ENCODE measurements around the gene PSMB5. TPM values are rescaled to one million over a fixed set of nuclear protein-coding genes. Genes with fewer than 3 reads are reported as not detected.

Gene PSMB5
- total and polyA plus RNA-seq, 2 experiments from 2014 or later: 171 to 319 TPM

- no peaks in the 10 kb centered on the region for H4K20me1 ChIP-seq (ENCODE audit: insufficient read depth, poor library complexity, severe bottlenecking)
- no peak overlapping the region for H3K4me3 ChIP-seq
- no peak for DNase-seq (ENCODE audit: low spot score)
- H3K27me3 ChIP-seq: no peaks in the 10 kb centered on the region
- H2AFZ ChIP-seq: no peak overlapping the region
- no peaks in the 10 kb centered on the region for H3K9me3 ChIP-seq (ENCODE audit: low read depth)
- no peak overlapping the region for H3K4me2 ChIP-seq
- H3K9me2 ChIP-seq (replicated peaks; ENCODE audit: insufficient read depth): no peaks in the 10 kb centered on the region
- TF ChIP-seq EZH2phosphoT487 (IDR thresholded peaks at IDR 0.05; ENCODE audit: low read depth, severe bottlenecking, unreplicated experiment) (no peak), CTCF (IDR thresholded peaks at IDR 0.05; ENCODE audit: poor library complexity) (no peak)
- H3K79me2 ChIP-seq: no peaks in the 10 kb centered on the region
- H3K4me1 ChIP-seq (ENCODE audit: insufficient read depth): peaks cover 13% of the 10 kb centered on the region
- H3K36me3 ChIP-seq (replicated peaks; ENCODE audit: insufficient read depth, low read depth): peaks cover 3% of the 10 kb centered on the region
- 60% methylated on average over 7 of the region's 7 CpGs for WGBS (ENCODE audit: low lambda C conversion rate, missing lambda C conversion rate)
- H3K27ac ChIP-seq: no peak overlapping the region
Measured at GRCh38 chr14:23021889-23022442, 12.7 kb downstream of the PSMB5 start.

- Histone ChIP-seq H3K9me3 (ENCODE audit: low read depth) (no peaks in the 10 kb centered on the region), H3K4me2 (no peak overlapping the region), H3K27ac (no peak overlapping the region), H3K4me1 (ENCODE audit: insufficient read depth) (peaks cover 13% of the 10 kb centered on the region), H3K79me2 (no peaks in the 10 kb centered on the region), H3K9me2 (replicated peaks; ENCODE audit: insufficient read depth) (no peaks in the 10 kb centered on the region), H3K36me3 (replicated peaks; ENCODE audit: insufficient read depth, low read depth) (peaks cover 3% of the 10 kb centered on the region), H4K20me1 (ENCODE audit: insufficient read depth, poor library complexity, severe bottlenecking) (no peaks in the 10 kb centered on the region), H2AFZ (no peak overlapping the region), H3K27me3 (no peaks in the 10 kb centered on the region), H3K4me3 (no peak overlapping the region)
- TF ChIP-seq EZH2 (IDR thresholded peaks at IDR 0.05; ENCODE audit: borderline replicate concordance) (no peak), CTCF (IDR thresholded peaks at IDR 0.05; ENCODE audit: poor library complexity) (no peak), EZH2phosphoT487 (IDR thresholded peaks at IDR 0.05; ENCODE audit: low read depth, severe bottlenecking, unreplicated experiment) (no peak)
- no peak for DNase-seq (ENCODE audit: low spot score)
- WGBS (ENCODE audit: low lambda C conversion rate, missing lambda C conversion rate): 74% methylated on average over 9 of the region's 9 CpGs
Measured at GRCh38 chr14:23021434-23021833, 13.3 kb downstream of the PSMB5 start.

- no peak overlapping the region for H2AFZ ChIP-seq
- H3K27ac ChIP-seq: no peak overlapping the region
- no peak for TF ChIP-seq EZH2phosphoT487 (IDR thresholded peaks at IDR 0.05; ENCODE audit: low read depth, severe bottlenecking, unreplicated experiment)
- no peak for TF ChIP-seq CTCF (IDR thresholded peaks at IDR 0.05; ENCODE audit: poor library complexity)
- no peak for TF ChIP-seq EZH2 (IDR thresholded peaks at IDR 0.05; ENCODE audit: borderline replicate concordance)
- H3K36me3 ChIP-seq (replicated peaks; ENCODE audit: insufficient read depth, low read depth): peaks cover under 1% of the 10 kb centered on the region
- no peaks in the 10 kb centered on the region for H4K20me1 ChIP-seq (ENCODE audit: insufficient read depth, poor library complexity, severe bottlenecking)
- H3K79me2 ChIP-seq: no peaks in the 10 kb centered on the region
- H3K4me1 ChIP-seq (ENCODE audit: insufficient read depth): peaks cover 8% of the 10 kb centered on the region
- H3K27me3 ChIP-seq: no peaks in the 10 kb centered on the region
- no peaks in the 10 kb centered on the region for H3K9me3 ChIP-seq (ENCODE audit: low read depth)
- WGBS (ENCODE audit: low lambda C conversion rate, missing lambda C conversion rate): 77% methylated on average over 7 of the region's 7 CpGs
- no peaks in the 10 kb centered on the region for H3K9me2 ChIP-seq (replicated peaks; ENCODE audit: insufficient read depth)
- H3K4me3 ChIP-seq: no peak overlapping the region
- H3K4me2 ChIP-seq: no peak overlapping the region
- DNase-seq (ENCODE audit: low spot score): no peak
Measured at GRCh38 chr14:23020143-23021128, 14.3 kb downstream of the PSMB5 start.

Data from hepatocyte (in vitro differentiated cells).